Measurements from ENCODE around the gene IGSF21. TPM values are rescaled to one million over a fixed set of nuclear protein-coding genes. Genes with fewer than 3 reads are reported as not detected.

The IGSF21 gene
- polyA plus RNA-seq, 3 donors, result not detected

- Mint-ChIP-seq H3K27ac (peak overlapping the region in 1 of 7 donors; percentile 37), H3K4me3 (no peak overlapping the region), H3K27me3 (ENCODE audit: low read depth in 3 of 3) (peaks cover 5 to 30% (median 6%) of the 10 kb centered on the region in 3 donors), H3K9me3 (peaks cover 0 to 5% (median 0%) of the 10 kb centered on the region in 7 donors), H3K4me1 (no peaks in the 10 kb centered on the region), H3K36me3 (no peaks in the 10 kb centered on the region)
- no peaks in the 10 kb centered on the region for H3K27me3 ChIP-seq (ENCODE audit: control insufficient read depth in 2 of 2, insufficient read depth in 2 of 2, low read length in 2 of 2)
- H3K4me3 ChIP-seq (replicated peaks in 1 of 3; ENCODE audit: low read depth in 2 of 3, low read length in 3 of 3), result no peak overlapping the region
- WGBS (ENCODE audit: insufficient coverage), result no CpG with 5 or more reads among the region's 3 CpGs
- no peak for DNase-seq
- no peaks in the 10 kb centered on the region for H4K20me1 ChIP-seq (ENCODE audit: insufficient read depth, low read length)
- TF ChIP-seq CTCF (IDR thresholded peaks at IDR 0.05), result no peak
- no peak overlapping the region for H3K27ac ChIP-seq (ENCODE audit: low read depth in 1 of 2, low read length in 2 of 2)
- no peak overlapping the region for H2AFZ ChIP-seq (ENCODE audit: insufficient read depth, low read depth, low read length, poor library complexity, severe bottlenecking)
- H3K79me2 ChIP-seq (ENCODE audit: insufficient read depth, low read length), result no peaks in the 10 kb centered on the region
- H3K36me3 ChIP-seq (replicated peaks in 1 of 2; ENCODE audit: control insufficient read depth in 1 of 2, insufficient read depth in 2 of 2, low read length in 2 of 2), result no peaks in the 10 kb centered on the region
- H3K4me2 ChIP-seq (replicated peaks; ENCODE audit: extremely low read depth, low read length, poor library complexity, severe bottlenecking), result no peak overlapping the region
- no peaks in the 10 kb centered on the region for H3K4me1 ChIP-seq (ENCODE audit: control insufficient read depth in 1 of 2, insufficient read depth in 2 of 2, low read length in 2 of 2)
- intact Hi-C loops (cut with micrococcal nuclease), result no loop called here
- no peak overlapping the region for H3K9ac ChIP-seq (ENCODE audit: insufficient read depth, low read length, poor library complexity, severe bottlenecking)
- no peaks in the 10 kb centered on the region for H3K9me3 ChIP-seq (replicated peaks in 1 of 2; ENCODE audit: control insufficient read depth in 1 of 2, insufficient read depth in 1 of 2, low read length in 2 of 2)
Observed at GRCh38 chr1:18354612-18355011, 247.0 kb downstream of the IGSF21 start.

- H3K4me1 Mint-ChIP-seq, result no peaks in the 10 kb centered on the region
- no peak overlapping the region for H3K27ac Mint-ChIP-seq
- peaks cover 0 to 5% (median 0%) of the 10 kb centered on the region in 7 donors for H3K9me3 Mint-ChIP-seq
- Histone ChIP-seq H4K20me1 (ENCODE audit: insufficient read depth, low read length) (no peaks in the 10 kb centered on the region), H3K4me3 (replicated peaks in 1 of 3; ENCODE audit: low read depth in 2 of 3, low read length in 3 of 3) (no peak overlapping the region), H3K4me1 (ENCODE audit: control insufficient read depth in 1 of 2, insufficient read depth in 2 of 2, low read length in 2 of 2) (no peaks in the 10 kb centered on the region), H2AFZ (ENCODE audit: insufficient read depth, low read depth, low read length, poor library complexity, severe bottlenecking) (no peak overlapping the region), H3K4me2 (replicated peaks; ENCODE audit: extremely low read depth, low read length, poor library complexity, severe bottlenecking) (no peak overlapping the region), H3K79me2 (ENCODE audit: insufficient read depth, low read length) (no peaks in the 10 kb centered on the region), H3K9me3 (replicated peaks in 1 of 2; ENCODE audit: control insufficient read depth in 1 of 2, insufficient read depth in 1 of 2, low read length in 2 of 2) (no peaks in the 10 kb centered on the region), H3K27ac (ENCODE audit: low read depth in 1 of 2, low read length in 2 of 2) (no peak overlapping the region), H3K27me3 (ENCODE audit: control insufficient read depth in 2 of 2, insufficient read depth in 2 of 2, low read length in 2 of 2) (no peaks in the 10 kb centered on the region), H3K9ac (ENCODE audit: insufficient read depth, low read length, poor library complexity, severe bottlenecking) (no peak overlapping the region), H3K36me3 (replicated peaks in 1 of 2; ENCODE audit: control insufficient read depth in 1 of 2, insufficient read depth in 2 of 2, low read length in 2 of 2) (no peaks in the 10 kb centered on the region)
- H3K36me3 Mint-ChIP-seq, result no peaks in the 10 kb centered on the region
- H3K27me3 Mint-ChIP-seq (ENCODE audit: low read depth in 3 of 3), result peaks cover 5 to 20% (median 6%) of the 10 kb centered on the region in 3 donors
- TF ChIP-seq CTCF (IDR thresholded peaks at IDR 0.05), result no peak
- WGBS (ENCODE audit: insufficient coverage), result 75% methylated on average over 7 of the region's 9 CpGs
- no peak overlapping the region for H3K4me3 Mint-ChIP-seq
- DNase-seq, result no peak
- intact Hi-C loops (cut with micrococcal nuclease), result no loop called here
Observed at GRCh38 chr1:18357622-18358230, 250.1 kb downstream of the IGSF21 start.
